ENCODE results near the gene MYO3A. TPM values are rescaled to one million over a fixed set of nuclear protein-coding genes. Genes with fewer than 3 reads are reported as not detected.

Gene MYO3A
- total RNA-seq, 1 experiment from 2014 or later: not detected

DNA sequence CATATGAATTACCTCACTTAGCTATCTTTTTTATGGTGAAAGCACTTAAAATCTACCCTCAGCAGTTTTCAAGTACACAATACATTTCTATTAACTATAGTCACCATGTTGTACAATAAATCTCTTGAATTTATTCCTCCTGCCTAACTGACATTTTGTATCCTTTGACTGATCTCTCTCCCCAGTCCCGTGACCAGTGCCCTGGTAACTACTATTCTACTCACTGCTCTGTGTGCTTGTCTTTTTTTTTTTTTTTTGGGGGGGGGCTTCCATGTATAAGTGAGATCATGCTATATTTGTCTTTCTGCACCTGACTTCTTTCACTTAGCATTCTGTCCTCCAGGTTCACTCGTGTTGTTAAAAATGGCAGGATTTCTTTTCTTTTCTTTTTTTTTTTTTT lies 271.2 kb downstream of the MYO3A start:
- Histone ChIP-seq H3K4me2 (no peak overlapping the region), H3K4me1 (replicated peaks; ENCODE audit: insufficient read depth) (no peaks in the 10 kb centered on the region), H2AFZ (no peak overlapping the region), H4K20me1 (ENCODE audit: insufficient read depth) (no peaks in the 10 kb centered on the region), H3K9me2 (ENCODE audit: insufficient read depth) (no peaks in the 10 kb centered on the region), H3K9me3 (ENCODE audit: insufficient read depth, low read depth) (no peaks in the 10 kb centered on the region), H3K36me3 (ENCODE audit: low read depth) (no peaks in the 10 kb centered on the region), H3K79me2 (ENCODE audit: low read depth) (no peaks in the 10 kb centered on the region), H3K27me3 (ENCODE audit: insufficient read depth, low read depth) (no peaks in the 10 kb centered on the region), H3K27ac (no peak overlapping the region), H3K4me3 (no peak overlapping the region), H3F3A (ENCODE audit: insufficient read depth, low read depth) (no peaks in the 10 kb centered on the region)
- no peak for DNase-seq
- TF ChIP-seq EZH2 (IDR thresholded peaks at IDR 0.05; ENCODE audit: low read depth): no peak
- TF ChIP-seq, protein P1, sequence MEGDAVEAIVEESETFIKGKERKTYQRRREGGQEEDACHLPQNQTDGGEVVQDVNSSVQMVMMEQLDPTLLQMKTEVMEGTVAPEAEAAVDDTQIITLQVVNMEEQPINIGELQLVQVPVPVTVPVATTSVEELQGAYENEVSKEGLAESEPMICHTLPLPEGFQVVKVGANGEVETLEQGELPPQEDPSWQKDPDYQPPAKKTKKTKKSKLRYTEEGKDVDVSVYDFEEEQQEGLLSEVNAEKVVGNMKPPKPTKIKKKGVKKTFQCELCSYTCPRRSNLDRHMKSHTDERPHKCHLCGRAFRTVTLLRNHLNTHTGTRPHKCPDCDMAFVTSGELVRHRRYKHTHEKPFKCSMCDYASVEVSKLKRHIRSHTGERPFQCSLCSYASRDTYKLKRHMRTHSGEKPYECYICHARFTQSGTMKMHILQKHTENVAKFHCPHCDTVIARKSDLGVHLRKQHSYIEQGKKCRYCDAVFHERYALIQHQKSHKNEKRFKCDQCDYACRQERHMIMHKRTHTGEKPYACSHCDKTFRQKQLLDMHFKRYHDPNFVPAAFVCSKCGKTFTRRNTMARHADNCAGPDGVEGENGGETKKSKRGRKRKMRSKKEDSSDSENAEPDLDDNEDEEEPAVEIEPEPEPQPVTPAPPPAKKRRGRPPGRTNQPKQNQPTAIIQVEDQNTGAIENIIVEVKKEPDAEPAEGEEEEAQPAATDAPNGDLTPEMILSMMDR (conservative IDR thresholded peaks at IDR 0.05): no peak
- intact Hi-C loops (cut with micrococcal nuclease; ENCODE audit: unreplicated experiment): no loop called here
- ChIA-PET POLR2A (ENCODE audit: unreplicated experiment) (no interaction called here), CTCF (no interaction called here)
- BruUV-seq (replicated peaks): no TSS peak

DNA sequence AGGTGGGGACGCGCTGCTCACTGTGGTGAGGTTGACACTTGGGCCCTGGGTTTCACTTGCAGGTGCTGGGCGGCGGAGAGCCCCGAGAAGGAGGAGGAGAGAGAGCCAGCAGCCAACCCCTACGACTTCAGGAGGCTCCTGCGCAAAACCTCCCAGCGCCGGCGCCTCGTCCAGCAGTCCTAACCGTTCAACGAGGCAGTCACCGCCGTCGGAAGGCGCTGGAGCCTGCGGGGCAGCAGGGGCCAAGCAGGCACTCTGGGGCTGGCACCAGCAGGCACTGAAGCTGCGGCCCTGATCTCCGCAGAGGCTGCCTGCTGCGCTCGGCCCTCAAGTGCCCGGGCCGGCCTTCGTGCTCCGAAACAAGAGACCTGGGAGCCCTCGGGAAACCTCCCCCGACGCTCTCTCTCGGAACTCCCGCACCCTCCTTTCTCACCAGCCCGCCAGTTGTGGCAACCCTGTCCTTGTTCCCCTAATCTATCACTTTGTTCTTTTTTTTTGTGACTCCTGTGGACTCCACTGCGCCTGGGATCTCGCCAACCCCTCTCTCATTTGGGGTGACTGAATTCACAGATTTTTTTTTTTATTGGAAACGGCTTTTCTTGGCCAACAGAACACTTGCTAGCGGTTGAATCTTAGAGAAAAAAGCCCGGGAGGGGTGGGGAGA lies 277.9 kb downstream of the MYO3A start:
- no TSS peak for BruUV-seq (replicated peaks)
- Histone ChIP-seq H2AFZ (no peak overlapping the region), H3K27me3 (ENCODE audit: insufficient read depth, low read depth) (peaks cover 14% of the 10 kb centered on the region; the same call in 1 of the 2 replicates), H3F3A (ENCODE audit: insufficient read depth, low read depth) (no peaks in the 10 kb centered on the region), H3K36me3 (ENCODE audit: low read depth) (no peaks in the 10 kb centered on the region), H3K4me1 (replicated peaks; ENCODE audit: insufficient read depth) (no peaks in the 10 kb centered on the region), H3K27ac (no peak overlapping the region), H3K9me2 (ENCODE audit: insufficient read depth) (no peaks in the 10 kb centered on the region), H3K9me3 (ENCODE audit: insufficient read depth, low read depth) (no peaks in the 10 kb centered on the region), H3K4me2 (no peak overlapping the region), H3K79me2 (ENCODE audit: low read depth) (no peaks in the 10 kb centered on the region), H4K20me1 (ENCODE audit: insufficient read depth) (no peaks in the 10 kb centered on the region), H3K4me3 (no peak overlapping the region)
- TF ChIP-seq EZH2 (IDR thresholded peaks at IDR 0.05; ENCODE audit: low read depth): no peak
- TF ChIP-seq, protein P1 (conservative IDR thresholded peaks at IDR 0.05): no peak
- no peak for DNase-seq
- intact Hi-C loops (cut with micrococcal nuclease; ENCODE audit: unreplicated experiment): no loop called here
- POLR2A ChIA-PET (ENCODE audit: unreplicated experiment): no interaction called here
- CTCF ChIA-PET: no interaction called here

DNA sequence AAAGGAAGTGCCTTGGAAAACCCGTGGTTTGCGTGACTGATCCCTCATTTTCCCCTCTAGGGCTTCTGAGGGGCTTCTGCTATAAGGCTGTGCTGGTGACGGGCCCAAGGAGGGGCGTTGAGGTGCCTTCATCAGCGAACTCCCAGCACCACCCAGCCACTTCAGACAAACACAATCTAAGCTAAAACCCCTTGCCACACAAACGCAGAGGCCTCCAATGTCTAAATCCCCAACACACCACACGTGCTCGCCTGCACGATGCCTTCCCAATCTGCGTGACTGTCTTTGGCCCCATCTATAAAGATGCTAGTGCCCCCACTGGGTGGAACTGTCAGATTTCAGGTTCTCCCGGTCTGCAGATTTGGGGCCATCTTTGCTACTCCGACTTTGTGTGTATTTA lies 278.5 kb downstream of the MYO3A start:
- BruUV-seq (replicated peaks): no TSS peak
- Histone ChIP-seq H3K79me2 (ENCODE audit: low read depth) (no peaks in the 10 kb centered on the region), H3K27ac (no peak overlapping the region), H3K36me3 (ENCODE audit: low read depth) (no peaks in the 10 kb centered on the region), H3K27me3 (ENCODE audit: insufficient read depth, low read depth) (peaks cover 14% of the 10 kb centered on the region; the same call in 1 of the 2 replicates), H3K4me1 (replicated peaks; ENCODE audit: insufficient read depth) (no peaks in the 10 kb centered on the region), H2AFZ (no peak overlapping the region), H4K20me1 (ENCODE audit: insufficient read depth) (no peaks in the 10 kb centered on the region), H3K9me2 (ENCODE audit: insufficient read depth) (no peaks in the 10 kb centered on the region), H3K4me3 (no peak overlapping the region), H3K9me3 (ENCODE audit: insufficient read depth, low read depth) (no peaks in the 10 kb centered on the region), H3F3A (ENCODE audit: insufficient read depth, low read depth) (no peaks in the 10 kb centered on the region), H3K4me2 (no peak overlapping the region)
- intact Hi-C loops (cut with micrococcal nuclease; ENCODE audit: unreplicated experiment): no loop called here
- no peak for DNase-seq
- CTCF ChIA-PET: no interaction called here
- TF ChIP-seq EZH2 (IDR thresholded peaks at IDR 0.05; ENCODE audit: low read depth): no peak
- TF ChIP-seq, protein P1 (conservative IDR thresholded peaks at IDR 0.05): no peak
- POLR2A ChIA-PET (ENCODE audit: unreplicated experiment): no interaction called here

All from PC-9 (cell line).